Left lung (tissue), 10 donors: ENCODE results near the gene PGLYRP1. TPM values are rescaled to one million over a fixed set of nuclear protein-coding genes. Genes with fewer than 3 reads are reported as not detected.

Experiments
- ATAC-seq: fragments of 200-7000 bp; cut with Tn5 transposase; one replicate; pipeline ENCODE4 v1.9.1; 2020; ENCODE audit warnings: moderate library complexity
- DNase-seq, 4 donors: peaks; one replicate each; pipeline ENCODE4 v3.0.0-alpha.2; 2013 to 2020
- H3K27ac ChIP-seq, 2 donors: fragments of 200-600 bp; sonication (generic) in 1 of 2; one replicate each; pipeline versions ENCODE4 v1.5.0 to v1.8.0; 2020 to 2021
- H3K27me3 ChIP-seq, 2 donors: fragments of 200-600 bp; sonication (generic) in 1 of 2; one replicate each; pipeline versions ENCODE4 v1.5.0 to v1.8.0; 2020 to 2021
- H3K36me3 ChIP-seq, 2 donors: fragments of 200-600 bp; sonication (generic) in 1 of 2; one replicate each; pipeline versions ENCODE4 v1.5.0 to v1.8.0; 2020 to 2021
- H3K4me1 ChIP-seq, 2 donors: fragments of 200-600 bp; one replicate each; pipeline ENCODE4 v1.8.0; 2021
- H3K4me3 ChIP-seq, 2 donors: fragments of 200-600 bp; sonication (generic) in 1 of 2; one replicate each; pipeline versions ENCODE4 v1.5.0 to v1.8.0; 2020 to 2021; ENCODE audit warnings: mild to moderate bottlenecking in 1 of 2
- H3K9me3 ChIP-seq, 2 donors: fragments of 200-600 bp; sonication (generic) in 1 of 2; one replicate each; pipeline versions ENCODE4 v1.5.0 to v1.8.0; 2020 to 2021
- intact Hi-C, 2 donors: fragments of 100-400 bp; cut with DNase I; formaldehyde crosslinking; loops; one replicate each; pipeline versions ENCODE4 v1.11.2 to v1.14.2; 2022
- polyA plus RNA-seq, 6 donors: library from polyadenylated mRNA; unstranded; fragments of 120-200 nt; gene quantifications; one replicate each; pipeline ENCODE4 v1.2.1, GENCODE V29; 2013; ENCODE audit not compliant: insufficient read length in 6 of 6
- total RNA-seq, 2 donors: library from RNA; stranded (reverse); fragmentation: NEBNext Ultra II Directional; extraction: Animal tissue kit (Norgen Biotek cat#: 25700); gene quantifications; one replicate each; pipeline ENCODE4 v1.2.1, GENCODE V29; 2021
- TF ChIP-seq, protein P1 (sequence below), 2 donors: fragments of 200-600 bp; sonication (generic) in 1 of 2; IDR thresholded peaks; one replicate each; pipeline versions ENCODE4 v1.5.0 to v1.8.0; 2021; ENCODE audit warnings: antibody characterized with exemption in 2 of 2
- donor health status: DM: no; HTN: yes; CAD: no.
- donor health status: DM: no; HTN: no; CAD: no.

PGLYRP1 gene
- total and polyA plus RNA-seq, 8 donors = 0.31 to 6.3 (median 0.89) TPM

DNA sequence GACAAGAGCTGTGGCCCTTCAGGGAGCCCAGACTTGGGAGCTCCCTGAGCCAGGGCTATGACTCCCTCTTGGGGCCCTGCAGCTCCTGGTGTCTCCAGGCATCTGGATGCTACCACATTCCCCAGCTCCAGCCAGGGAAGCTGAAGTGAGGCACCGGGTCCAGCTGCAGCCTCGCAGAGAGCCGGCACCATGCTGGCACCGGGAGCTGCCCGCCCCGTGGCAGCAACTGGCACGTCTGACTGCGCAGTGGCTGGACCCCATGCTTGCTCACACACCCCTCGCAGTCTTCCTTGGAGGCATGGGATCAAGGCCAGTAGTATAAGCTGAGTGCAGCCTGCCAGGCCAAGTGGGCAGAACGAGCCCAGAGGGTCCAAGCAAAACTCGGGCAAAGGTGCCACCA, 10.5 kb upstream of the PGLYRP1 start:
- H3K27ac ChIP-seq = no peak overlapping the region
- no peaks in the 10 kb centered on the region for H3K36me3 ChIP-seq
- no peaks in the 10 kb centered on the region for H3K4me1 ChIP-seq
- TF ChIP-seq, protein P1, sequence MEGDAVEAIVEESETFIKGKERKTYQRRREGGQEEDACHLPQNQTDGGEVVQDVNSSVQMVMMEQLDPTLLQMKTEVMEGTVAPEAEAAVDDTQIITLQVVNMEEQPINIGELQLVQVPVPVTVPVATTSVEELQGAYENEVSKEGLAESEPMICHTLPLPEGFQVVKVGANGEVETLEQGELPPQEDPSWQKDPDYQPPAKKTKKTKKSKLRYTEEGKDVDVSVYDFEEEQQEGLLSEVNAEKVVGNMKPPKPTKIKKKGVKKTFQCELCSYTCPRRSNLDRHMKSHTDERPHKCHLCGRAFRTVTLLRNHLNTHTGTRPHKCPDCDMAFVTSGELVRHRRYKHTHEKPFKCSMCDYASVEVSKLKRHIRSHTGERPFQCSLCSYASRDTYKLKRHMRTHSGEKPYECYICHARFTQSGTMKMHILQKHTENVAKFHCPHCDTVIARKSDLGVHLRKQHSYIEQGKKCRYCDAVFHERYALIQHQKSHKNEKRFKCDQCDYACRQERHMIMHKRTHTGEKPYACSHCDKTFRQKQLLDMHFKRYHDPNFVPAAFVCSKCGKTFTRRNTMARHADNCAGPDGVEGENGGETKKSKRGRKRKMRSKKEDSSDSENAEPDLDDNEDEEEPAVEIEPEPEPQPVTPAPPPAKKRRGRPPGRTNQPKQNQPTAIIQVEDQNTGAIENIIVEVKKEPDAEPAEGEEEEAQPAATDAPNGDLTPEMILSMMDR (IDR thresholded peaks at IDR 0.05) = no peak
- peaks cover 0 to 19% of the 10 kb centered on the region in 2 donors for H3K27me3 ChIP-seq
- no peak for ATAC-seq
- intact Hi-C loops = loop anchor here in 1 of 2 donors (5.0 kb wide), 1 partner anchor 229 kb away; no protein-coding TSS in a partner anchor
- no peak overlapping the region for H3K4me3 ChIP-seq
- H3K9me3 ChIP-seq = peaks cover 0 to 3% of the 10 kb centered on the region in 2 donors
- no peak for DNase-seq

DNA sequence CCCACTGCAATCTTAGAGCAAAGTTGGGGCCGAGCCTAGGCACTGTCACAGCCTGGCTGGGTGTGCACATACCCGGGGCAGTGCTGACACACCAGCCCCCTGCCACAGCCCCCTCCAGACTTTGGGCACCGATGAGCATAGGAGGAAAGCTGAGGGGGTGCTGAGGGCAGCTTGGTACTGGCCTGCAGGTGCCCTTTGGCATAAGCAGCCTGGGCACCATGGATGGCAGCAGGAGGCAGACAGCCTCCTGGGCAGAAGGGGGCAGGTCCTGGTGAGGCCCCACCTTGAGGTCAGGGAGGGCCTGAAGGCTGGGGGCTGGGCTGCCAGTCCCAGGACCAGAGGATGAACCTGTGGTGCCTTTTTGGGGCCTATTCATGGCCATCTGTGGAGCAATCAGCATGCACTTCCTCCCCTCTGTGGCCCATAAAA, 9.8 kb upstream of the PGLYRP1 start:
- Histone ChIP-seq H3K27ac (no peak overlapping the region), H3K27me3 (peaks cover 0 to 23% of the 10 kb centered on the region in 2 donors), H3K4me1 (no peaks in the 10 kb centered on the region), H3K36me3 (no peaks in the 10 kb centered on the region), H3K4me3 (no peak overlapping the region), H3K9me3 (peaks cover 0 to 3% of the 10 kb centered on the region in 2 donors)
- intact Hi-C loops = loop anchor here in 1 of 2 donors (5.0 kb wide), 1 partner anchor 230 kb away; no protein-coding TSS in a partner anchor
- no peak for ATAC-seq
- TF ChIP-seq, protein P1 (IDR thresholded peaks at IDR 0.05) = no peak
- DNase-seq = no peak

DNA sequence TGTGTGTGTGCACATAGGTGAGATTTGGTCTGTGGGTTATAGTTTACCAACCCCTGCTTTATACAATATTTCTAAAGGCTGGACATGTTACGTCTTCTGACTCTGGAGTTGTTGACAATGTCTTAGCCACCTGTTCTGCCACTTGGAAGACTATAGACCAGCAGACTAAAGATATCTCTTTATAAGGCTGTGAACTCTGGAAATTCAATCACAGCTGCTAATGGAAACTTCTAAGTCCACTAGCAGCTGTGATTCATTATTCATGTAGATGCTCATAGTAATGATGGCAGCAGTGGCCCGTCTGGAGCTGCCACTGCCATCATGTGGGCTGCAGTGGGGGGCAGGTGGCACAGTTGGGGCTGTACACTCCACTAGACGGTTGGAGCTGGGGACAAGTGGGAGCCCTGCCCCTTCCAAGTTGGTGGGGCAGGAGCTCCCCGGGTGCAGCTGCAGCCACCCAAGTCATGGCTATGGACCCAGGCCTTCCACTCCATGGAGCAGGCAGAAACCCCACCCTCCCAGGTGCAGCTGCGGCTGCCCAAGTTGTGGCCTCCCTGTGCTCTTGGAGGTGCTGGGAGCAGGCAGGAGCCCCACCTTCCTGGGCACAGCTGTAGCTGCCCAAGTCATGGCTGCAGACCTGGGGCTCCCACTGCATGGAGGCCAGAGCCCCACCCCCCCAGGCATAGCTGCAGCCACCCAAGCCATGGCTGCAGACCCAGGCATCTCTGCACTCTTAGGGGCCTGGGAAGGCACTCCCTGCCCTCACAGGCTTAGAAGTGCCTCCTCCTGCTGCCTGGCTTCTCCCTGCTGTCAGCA, 9.1 kb upstream of the PGLYRP1 start:
- Histone ChIP-seq H3K4me1 (no peaks in the 10 kb centered on the region), H3K36me3 (no peaks in the 10 kb centered on the region), H3K27me3 (peaks cover 0 to 29% of the 10 kb centered on the region in 2 donors), H3K27ac (no peak overlapping the region), H3K9me3 (peaks cover 0 to 3% of the 10 kb centered on the region in 2 donors), H3K4me3 (no peak overlapping the region)
- ATAC-seq = no peak
- intact Hi-C loops = loop anchor here in 1 of 2 donors (5.0 kb wide), 1 partner anchor 230 kb away; no protein-coding TSS in a partner anchor
- DNase-seq = no peak
- TF ChIP-seq, protein P1 (IDR thresholded peaks at IDR 0.05) = no peak

DNA sequence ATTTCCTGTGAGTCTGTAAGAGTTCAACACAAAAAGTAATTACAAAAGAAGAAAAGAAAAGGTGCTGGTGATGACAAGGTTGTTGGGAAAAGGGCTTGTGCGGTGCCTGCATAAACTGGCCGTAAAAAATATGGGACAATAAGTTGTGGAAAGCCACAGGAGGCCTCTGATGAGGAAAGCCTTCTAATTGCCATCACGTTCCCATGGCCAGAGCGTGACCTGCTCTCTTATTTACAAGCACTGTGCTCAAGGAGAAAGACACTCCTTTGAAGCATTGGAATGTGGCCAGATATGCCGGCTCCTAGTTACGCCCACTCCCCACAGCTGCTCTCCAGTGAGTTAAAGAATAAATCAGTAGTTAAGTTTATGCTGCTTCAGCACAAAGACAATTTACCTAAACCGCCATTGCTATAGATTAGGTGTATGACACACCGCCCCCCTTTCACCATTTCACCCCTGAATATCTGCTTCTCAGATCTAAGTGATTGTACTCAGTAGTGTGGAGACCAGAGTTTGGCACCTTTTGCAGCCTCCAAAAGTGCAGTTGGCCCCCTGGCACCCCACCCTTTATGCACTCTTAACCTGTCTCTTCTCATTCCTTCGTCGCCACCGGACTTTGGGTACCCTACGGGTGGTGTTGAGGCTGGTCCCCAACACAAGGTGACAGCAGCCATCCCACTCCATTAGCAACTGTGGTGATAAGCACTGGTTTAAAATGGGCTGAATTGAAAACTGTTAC, 8.1 kb upstream of the PGLYRP1 start:
- ATAC-seq = no peak
- TF ChIP-seq, protein P1 (IDR thresholded peaks at IDR 0.05) = no peak
- Histone ChIP-seq H3K9me3 (peaks cover 0 to 3% of the 10 kb centered on the region in 2 donors), H3K36me3 (no peaks in the 10 kb centered on the region), H3K27me3 (peaks cover 0 to 29% of the 10 kb centered on the region in 2 donors), H3K4me1 (peaks cover 0 to 9% of the 10 kb centered on the region in 2 donors), H3K4me3 (no peak overlapping the region), H3K27ac (no peak overlapping the region)
- no peak for DNase-seq
- intact Hi-C loops = loop anchor here in 1 of 2 donors (5.0 kb wide), 1 partner anchor 231 kb away; no protein-coding TSS in a partner anchor
